H1 (cell line): ENCODE results near the gene HMCN2.

ENCODE experiments used
- CTCF ChIP-seq, 3 experiments: IDR thresholded peaks; 1 replicate in 2 of 3; 2 replicates in 1 of 3; pipeline versions ENCODE4 v1.5.1 to v1.6.1; 2011; ENCODE audit warnings: low read length in 3 of 3, mild to moderate bottlenecking in 3 of 3, inconsistent platforms in 2 of 3, low read depth in 1 of 3, moderate library complexity in 1 of 3; ENCODE audit not compliant: insufficient read depth in 1 of 3; ENCODE audit errors: control extremely low read depth in 1 of 3
- RXRA ChIP-seq: IDR thresholded peaks from 2 replicates; pipeline ENCODE4 v1.6.1; 2011; ENCODE audit warnings: low read depth, mild to moderate bottlenecking, low read length, moderate library complexity; ENCODE audit not compliant: insufficient read depth

- TF ChIP-seq CTCF (IDR thresholded peaks at IDR 0.05; ENCODE audit: control extremely low read depth in 1 of 3, insufficient read depth in 1 of 3, low read depth in 1 of 3, low read length in 3 of 3) (no peak), RXRA (no peak)
Observed at GRCh38 chr9:130311003-130311402, 45.4 kb downstream of the HMCN2 start.
